Neutrophil (primary cell): ENCODE results near the gene CKS1B.

Experiments
- H3K27ac ChIP-seq: fragments of 200-600 bp; sonication (generic); 2 replicates; pipeline ENCODE4 v1.5.1; 2016; ENCODE audit warnings: mild to moderate bottlenecking, moderate library complexity
- H3K27me3 ChIP-seq: fragments of 200-600 bp; sonication (generic); 2 replicates; pipeline ENCODE4 v1.6.0; 2016; ENCODE audit warnings: mild to moderate bottlenecking
- H3K36me3 ChIP-seq: fragments of 200-600 bp; sonication (generic); 2 replicates; pipeline ENCODE4 v1.5.1; 2017
- H3K4me1 ChIP-seq, 2 experiments: fragments of 200-600 bp in 1 of 2; sonication (generic) in 1 of 2; 1 replicate in 1 of 2; 2 replicates in 1 of 2; pipeline versions ENCODE4 v1.5.1 to v1.6.1; 2013 to 2016; ENCODE audit warnings: low read depth in 1 of 2, low read length in 1 of 2, mild to moderate bottlenecking in 1 of 2, moderate library complexity in 1 of 2; ENCODE audit not compliant: control insufficient read depth in 1 of 2, insufficient read depth in 1 of 2
- H3K4me3 ChIP-seq, 2 experiments: fragments of 200-600 bp in 1 of 2; sonication (generic) in 1 of 2; 1 replicate in 1 of 2; 2 replicates in 1 of 2; pipeline ENCODE4 v1.5.1; 2013 to 2016; ENCODE audit warnings: low read depth in 1 of 2, low read length in 1 of 2, mild to moderate bottlenecking in 1 of 2, moderate library complexity in 1 of 2
- H3K9me3 ChIP-seq: fragments of 200-600 bp; sonication (generic); 2 replicates; pipeline ENCODE4 v1.5.1; 2016
- CTCF ChIP-seq: fragments of 200-600 bp; sonication (generic); IDR thresholded peaks from 2 replicates; pipeline ENCODE4 v1.5.1; 2016; ENCODE audit warnings: antibody characterized with exemption

Gene CKS1B

GRCh38 chr1:155026588-155026987, 52.1 kb downstream of the CKS1B start:
- H3K36me3 ChIP-seq = no peaks in the 10 kb centered on the region
- no peak for TF ChIP-seq CTCF
- H3K4me1 ChIP-seq = peaks cover 21 to 26% of the 10 kb centered on the region in 2 experiments
- H3K4me3 ChIP-seq = no peak overlapping the region
- H3K27me3 ChIP-seq = no peaks in the 10 kb centered on the region
- H3K9me3 ChIP-seq = no peaks in the 10 kb centered on the region
- no peak overlapping the region for H3K27ac ChIP-seq
